ENCODE data around the gene LAMA1. TPM values are rescaled to one million over a fixed set of nuclear protein-coding genes. Genes with fewer than 3 reads are reported as not detected.

LAMA1 gene
- total RNA-seq, 4 donors from 2014 or later = 1.1 to 4.6 (median 1.3) TPM

- TF ChIP-seq CTCF (IDR thresholded peaks at IDR 0.05; ENCODE audit: low read depth) = no peak
These were observed 37.5 kb upstream of the LAMA1 start for GRCh38 chr18:7155092-7155491.

GRCh38 chr18:7152440-7152839 is 34.8 kb upstream of the LAMA1 start:
- no peak for TF ChIP-seq CTCF (IDR thresholded peaks at IDR 0.05; ENCODE audit: low read depth)

GRCh38 chr18:7147399-7147798 is 29.8 kb upstream of the LAMA1 start:
- no peak for TF ChIP-seq CTCF (IDR thresholded peaks at IDR 0.05; ENCODE audit: low read depth)

- no peak for TF ChIP-seq CTCF (IDR thresholded peaks at IDR 0.05; ENCODE audit: low read depth)
These were observed 28.5 kb upstream of the LAMA1 start for GRCh38 chr18:7146067-7146466.

GRCh38 chr18:7141287-7141686 is 23.7 kb upstream of the LAMA1 start:
- no peak for TF ChIP-seq CTCF (IDR thresholded peaks at IDR 0.05; ENCODE audit: low read depth)

- TF ChIP-seq CTCF (IDR thresholded peaks at IDR 0.05; ENCODE audit: low read depth) = no peak
These were observed 21.8 kb upstream of the LAMA1 start for GRCh38 chr18:7139409-7139808.

GRCh38 chr18:7133181-7133580 is 15.6 kb upstream of the LAMA1 start:
- TF ChIP-seq CTCF (IDR thresholded peaks at IDR 0.05; ENCODE audit: low read depth) = no peak
